HG02759 (cell line): Measurements from ENCODE around the gene CRABP1.

ENCODE experiments used
- ATAC-seq: cut with Tn5 transposase; IDR thresholded peaks from one replicate; pipeline ENCODE4 v1.9.1; 2021; ENCODE audit warnings: mild to moderate bottlenecking, moderate library complexity; ENCODE audit not compliant: unreplicated experiment

Gene CRABP1

DNA sequence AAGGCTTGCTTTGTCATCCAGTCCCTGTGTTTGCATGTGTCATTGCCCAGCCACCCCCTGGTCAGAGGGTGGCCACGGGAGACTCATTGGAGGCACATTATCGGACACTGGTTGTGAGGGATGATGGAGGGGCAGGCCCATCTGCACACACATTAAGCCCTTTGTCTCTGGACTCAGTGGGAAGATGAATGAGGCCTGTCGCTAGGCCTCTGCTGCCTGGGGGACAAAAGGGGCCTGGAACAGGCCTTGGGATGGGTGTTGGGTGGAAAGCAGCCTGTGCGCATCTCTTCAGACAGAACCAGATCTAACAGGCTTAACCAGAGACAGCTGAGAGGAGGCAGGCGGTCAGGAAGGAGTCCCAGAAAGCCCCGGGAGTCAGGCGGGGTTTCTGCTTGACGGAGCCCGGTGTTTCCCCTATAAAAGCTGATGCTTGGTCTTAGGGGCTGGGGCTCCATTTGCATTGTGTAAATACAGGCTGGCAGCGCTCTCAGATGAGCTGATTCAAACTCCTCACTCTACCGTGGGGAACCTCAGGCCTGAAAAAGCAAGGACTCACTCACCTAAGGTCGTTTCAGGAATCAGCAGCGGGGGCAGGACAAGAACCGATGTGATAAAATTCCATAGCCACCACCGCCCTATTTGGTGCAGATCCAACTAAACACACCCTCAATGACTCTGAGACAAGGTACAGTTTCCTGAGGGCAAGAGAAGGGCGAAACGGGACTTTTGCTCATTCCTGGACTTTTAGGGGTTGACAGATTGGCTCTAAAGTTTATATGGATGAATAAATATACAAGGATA is 23.7 kb upstream of the CRABP1 start:
- no peak for ATAC-seq

DNA sequence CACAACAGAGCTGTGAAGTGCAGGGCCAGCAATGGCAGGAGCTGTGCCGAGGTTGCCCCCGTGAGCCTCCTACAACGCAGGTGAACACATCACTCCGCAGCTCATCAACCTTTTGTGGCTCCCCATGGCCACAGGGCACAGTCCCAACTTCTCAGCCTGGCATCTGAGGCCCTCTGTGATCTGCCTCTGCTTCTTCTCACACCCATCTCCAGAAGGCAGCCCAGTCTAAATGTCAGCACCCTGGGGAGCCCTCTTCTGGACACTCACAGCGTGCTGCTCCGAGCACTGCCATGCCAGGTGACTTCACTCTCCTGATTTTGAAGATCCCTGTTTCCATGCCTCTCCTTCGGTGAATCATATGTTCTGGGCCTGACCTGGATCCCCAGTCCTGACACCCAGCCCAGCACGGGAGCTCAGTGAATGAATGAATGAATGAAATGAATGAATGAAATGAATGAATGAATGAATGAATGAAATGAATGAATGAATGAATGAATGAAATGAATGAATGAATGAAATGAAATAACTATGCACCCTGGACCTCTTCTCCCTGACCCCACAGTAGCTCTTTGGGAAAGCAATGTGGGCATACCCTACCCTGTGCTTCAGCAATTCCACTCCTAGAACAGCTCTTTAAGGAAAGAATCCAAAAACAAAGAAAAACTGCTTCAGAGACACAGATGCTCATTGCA is 22.9 kb upstream of the CRABP1 start:
- ATAC-seq: no peak

DNA sequence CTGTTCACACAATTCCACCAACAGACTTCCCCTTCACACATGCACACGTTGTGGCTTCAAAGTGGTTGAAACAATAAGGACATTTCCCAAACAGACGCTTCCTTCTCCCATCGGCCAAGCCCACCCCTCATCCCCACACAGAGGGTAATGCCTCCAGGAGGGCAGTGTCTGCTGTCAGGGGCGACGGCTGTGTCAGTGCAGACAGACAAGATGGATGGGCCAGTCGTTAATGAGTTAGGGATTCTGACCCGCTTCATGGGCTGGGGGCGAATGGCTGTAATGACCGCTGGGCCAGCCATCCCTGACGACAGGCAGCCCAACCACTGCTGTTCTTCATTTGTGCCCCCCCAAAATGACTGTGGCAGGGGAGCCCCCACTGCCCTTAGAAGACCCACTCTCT is 20.6 kb upstream of the CRABP1 start:
- no peak for ATAC-seq

DNA sequence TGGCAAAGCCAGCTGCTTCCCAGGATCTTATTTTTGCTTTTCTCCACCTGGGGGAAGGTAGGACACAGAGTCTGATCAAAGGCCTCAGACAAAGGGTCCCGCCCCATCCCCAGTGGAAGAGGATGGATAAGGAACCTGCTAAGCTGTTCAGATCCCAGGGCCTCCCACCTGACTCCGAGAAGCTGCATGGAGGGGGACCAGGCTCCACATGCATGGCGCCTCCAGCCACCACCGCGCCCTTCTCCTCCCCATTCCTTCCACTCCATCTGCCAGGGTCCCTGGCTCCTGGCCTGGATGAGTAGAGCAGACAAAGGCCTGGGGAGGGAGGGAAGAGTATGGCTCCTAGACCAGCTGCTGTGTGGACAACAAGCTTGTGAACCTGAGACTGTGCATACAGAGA is 20.0 kb upstream of the CRABP1 start:
- ATAC-seq: no peak

DNA sequence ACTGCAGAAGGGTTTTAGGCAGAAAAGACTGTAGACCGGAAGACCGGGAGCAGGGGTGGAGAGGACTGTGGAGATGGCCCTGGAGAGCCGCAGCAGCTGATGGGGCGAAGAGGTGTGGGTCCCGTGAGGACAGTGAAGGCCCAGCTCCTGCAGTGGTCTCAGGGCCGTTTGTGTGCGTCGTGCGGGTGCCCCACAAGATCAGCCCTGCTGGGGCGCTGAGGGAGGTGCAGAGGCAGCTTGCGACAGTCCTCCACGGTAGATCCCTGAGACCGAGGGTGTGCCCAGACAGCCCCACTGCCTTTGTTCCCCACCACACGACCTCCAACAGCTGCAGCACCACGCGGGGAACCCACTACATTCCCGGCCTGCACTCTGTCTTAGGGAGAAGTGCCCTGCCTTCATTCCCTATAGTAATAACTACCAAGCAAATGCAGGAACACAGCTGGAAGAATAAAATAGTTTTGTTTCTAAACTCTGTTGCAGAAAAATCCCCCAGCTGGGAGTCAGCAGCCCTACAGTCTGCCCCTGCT is 19.0 kb upstream of the CRABP1 start:
- no peak for ATAC-seq

DNA sequence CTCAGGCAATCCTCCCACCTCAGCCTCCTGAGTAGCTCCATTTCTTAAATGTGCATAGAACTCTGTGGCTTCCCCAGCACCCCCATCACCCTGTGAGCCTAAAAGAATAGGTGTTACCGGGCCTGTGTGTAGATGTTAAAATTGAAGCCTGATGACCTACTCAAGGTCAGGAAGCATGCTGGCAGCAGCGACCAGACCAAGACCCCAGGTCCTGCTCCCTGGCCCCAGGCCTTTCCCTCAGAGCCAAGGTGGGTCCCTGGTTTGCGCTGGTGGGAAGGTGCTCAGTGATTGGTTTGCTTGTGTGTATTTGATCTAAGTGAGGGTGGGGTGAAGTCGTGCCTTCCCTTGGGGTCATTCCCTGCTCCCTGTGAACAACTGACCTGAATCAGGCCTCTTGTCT is 18.4 kb upstream of the CRABP1 start:
- ATAC-seq: no peak

DNA sequence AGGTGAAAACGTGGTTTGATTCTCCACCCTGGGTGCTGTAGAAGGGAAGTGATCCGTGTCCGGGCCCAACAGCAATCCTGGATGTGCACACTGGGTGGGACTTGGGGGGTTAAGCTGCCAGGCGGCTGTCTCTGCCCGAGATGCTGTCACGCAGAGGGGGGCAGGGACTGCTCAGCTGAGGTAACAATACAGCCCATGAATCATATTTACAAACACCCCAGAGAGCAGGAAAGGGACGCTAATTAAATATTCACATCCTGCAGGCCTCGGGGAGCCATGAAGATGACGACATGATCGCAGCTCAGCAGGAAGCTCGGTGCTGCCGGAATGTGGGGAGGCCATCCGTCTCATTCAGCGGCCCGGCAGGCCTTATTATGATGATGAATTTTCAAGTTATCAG is 17.9 kb upstream of the CRABP1 start:
- ATAC-seq: no peak

DNA sequence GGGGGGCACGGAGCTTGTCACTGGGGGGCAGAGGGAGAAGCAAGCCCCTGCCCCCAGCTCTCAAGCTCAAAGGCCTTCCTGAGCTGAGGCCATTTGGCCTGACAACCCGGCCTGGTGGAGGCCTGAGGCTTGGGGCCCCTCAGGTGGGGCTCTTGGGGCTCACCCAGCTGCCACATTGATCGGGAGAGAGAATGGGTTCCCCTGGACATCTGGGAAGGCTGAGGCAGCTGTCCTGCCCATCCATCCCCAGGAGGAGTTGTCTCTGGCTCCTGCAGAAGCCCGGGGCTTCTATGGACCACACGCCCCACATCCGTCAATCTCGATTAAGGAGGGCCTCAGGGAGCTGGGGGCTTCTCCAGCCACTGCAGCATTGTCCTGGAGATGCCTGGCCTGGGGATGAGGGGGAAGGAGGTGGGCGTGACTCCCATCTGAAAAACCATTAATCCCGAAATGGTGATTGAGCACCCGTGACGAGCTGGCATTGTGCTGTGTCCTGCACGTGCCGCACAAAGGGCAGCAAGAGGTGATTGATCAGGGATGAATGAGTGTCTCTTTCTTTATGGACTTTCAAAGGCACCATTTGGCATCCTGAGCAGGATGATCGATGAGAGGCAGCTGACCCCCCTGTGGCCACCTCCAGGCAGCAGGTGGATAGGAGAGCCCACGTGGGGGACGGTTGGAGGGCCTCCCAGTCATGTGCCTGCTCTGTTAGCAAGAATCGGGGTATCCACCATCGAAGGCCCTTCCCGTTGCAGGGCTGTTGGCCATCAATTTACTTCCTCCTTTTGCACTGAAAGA is 17.2 kb upstream of the CRABP1 start:
- no peak for ATAC-seq

DNA sequence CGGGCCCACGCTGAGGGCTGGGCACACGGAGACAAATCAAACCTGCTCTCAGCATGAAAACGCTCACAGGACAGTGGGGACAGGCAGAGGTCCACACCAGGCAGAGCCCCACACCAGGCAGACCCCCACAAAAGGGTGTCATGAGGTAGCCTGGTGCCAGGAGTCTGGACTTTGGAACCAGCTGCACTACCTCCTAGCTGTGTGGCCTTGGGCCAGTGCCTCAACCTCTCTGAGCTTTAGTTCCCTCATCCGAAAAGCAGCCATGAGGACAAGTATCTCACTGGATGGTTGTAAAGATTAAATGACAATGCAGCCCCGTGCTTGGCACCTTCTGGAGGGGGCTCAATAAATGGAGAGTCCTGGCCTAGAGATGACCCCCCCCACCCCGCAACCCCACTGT is 16.5 kb upstream of the CRABP1 start:
- no peak for ATAC-seq

DNA sequence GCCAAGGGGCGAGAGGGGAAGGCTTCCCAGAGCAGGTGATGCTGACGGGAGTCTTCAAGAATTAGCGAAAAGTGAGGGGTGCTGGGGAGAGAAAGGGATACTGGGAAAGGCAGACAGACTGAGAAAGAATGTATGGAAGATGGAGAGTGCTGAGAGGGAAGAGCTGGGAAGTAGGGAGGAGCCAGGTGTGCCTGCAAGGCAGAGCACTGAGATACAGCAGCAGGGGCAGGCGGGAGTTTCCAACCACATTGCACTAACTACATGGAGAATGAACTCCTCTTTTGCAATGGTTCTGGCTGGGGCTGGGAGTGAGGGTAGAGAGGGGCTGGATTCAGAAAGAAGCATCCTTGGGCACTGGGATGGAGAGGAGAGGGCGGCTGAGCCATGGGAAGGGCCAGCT is 16.0 kb upstream of the CRABP1 start:
- ATAC-seq: no peak

DNA sequence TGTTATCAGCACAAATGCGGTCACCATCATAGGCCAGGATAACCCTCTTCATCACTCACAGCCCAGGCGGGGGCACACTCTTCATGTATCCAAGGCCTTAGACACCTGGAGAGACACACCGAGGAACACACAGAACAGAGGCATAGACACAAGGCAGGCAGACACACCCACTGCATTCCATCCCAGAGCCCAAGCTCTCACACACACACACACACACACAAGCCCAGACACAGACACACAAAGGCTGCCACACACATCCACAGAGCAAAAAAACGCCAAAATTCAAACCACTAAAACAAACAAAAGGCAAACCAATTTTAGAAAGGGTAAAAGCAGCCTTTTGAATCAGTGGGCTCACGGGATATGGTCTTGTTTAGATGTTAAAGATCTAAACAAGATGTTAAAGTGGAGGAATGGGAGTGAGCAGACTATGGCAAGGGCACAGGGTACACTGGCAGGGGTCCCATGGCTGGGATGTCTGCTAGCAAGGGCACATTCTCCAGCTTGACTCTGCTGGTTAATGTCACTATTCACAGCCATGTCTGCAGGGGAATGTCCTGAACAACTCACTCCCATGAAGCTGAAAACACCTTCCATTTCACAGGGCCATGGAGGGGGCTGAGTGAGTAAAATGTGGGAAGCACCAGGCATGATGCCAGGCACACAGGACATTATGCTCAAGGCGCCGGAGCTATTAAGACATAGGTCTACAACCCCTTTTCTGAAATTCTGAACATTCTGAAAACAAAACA is 14.9 kb upstream of the CRABP1 start:
- ATAC-seq: no peak

DNA sequence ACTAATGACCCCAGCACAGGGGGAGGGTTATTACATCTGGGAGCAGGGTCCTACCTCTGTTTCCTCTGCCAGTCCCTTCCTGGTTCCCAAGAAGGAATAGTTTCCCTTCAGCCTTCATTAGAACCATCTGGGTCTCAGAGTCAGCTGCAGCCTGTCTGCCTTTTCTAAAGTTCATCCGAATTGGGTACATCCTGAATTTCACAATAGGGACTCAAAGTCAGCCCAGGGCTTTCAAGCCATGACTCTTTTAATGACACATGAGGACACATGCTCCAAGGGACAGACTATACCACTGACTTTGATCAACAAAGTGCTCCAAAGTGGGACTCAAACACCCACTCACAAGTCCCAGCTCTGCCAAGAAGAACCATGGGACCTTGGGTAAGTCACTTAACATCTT is 12.7 kb upstream of the CRABP1 start:
- no peak for ATAC-seq

DNA sequence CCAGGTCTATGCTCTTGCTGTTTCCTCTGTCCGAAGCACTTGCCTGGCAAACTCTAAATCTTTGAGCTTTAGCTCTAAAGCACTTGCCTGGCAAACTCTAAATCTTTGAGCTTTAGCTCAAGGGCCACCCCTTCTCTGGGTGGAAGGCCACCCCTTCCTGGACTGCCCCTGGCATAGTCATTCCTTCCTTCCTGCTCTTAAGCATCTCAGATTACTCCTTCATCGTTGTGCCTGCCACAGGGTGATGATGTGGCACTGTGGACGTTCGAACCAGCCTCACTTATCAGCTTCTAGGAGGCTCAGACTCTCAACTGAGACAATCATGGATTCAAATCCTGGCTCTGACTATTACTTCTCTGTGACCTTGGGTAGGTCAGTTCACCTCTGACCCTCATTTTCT is 10.5 kb upstream of the CRABP1 start:
- no peak for ATAC-seq

DNA sequence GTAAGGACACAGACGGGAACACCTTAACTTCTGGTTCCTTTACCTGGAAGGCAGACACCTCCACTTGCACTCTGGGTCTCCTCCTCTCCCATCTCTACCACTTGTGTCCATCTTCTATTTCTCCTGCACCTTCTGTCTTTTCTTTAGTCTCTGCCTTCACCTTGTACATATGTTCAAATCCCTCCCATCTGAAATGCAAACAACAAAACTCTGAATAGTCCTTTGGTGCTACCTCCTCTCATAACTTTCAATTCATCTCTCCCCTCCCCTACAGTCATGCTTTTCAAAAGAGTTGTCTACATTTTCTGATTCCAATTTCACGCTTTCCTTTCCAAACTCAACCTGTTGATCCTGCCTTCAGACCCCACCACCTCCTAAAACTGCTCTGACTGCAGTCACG is 5.3 kb upstream of the CRABP1 start:
- ATAC-seq: no peak

DNA sequence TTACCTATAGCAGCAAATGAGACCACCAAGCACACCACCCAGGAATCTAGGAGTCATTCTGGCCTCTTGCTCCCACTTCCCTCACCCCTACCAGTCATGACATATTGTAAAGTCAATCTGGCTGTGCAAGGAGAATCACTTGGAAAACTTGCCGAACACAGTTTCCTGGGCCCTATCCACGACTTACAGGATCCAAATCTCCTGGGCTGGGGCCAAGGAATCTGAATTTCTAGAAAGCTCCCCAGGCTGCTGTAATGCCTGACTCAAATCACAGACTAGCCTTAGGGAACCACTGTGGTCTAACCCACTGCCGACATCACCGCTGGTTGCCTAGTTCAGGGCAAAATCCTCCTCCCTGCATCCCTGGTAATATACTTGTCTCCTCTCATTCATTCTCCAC is 4.2 kb upstream of the CRABP1 start:
- ATAC-seq: no peak

DNA sequence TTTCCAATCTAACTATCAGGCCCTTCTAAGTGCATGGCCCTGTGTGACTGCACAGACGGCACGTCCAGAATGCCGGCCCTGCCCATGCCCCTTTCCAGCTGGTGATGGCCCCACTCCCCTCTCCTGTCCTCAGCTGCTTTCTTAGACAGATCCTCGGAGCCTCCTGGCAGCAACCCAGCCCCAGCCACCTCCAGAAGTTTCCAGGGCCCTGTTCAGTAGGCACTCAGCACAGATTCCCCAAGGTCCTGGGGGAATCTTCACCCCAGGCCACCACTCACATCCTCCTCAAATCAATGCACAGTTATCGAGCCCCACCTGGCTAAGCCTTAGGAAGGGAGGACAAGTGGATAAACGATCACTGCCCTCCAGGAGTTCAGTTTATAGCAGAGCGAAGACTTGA is 1.4 kb upstream of the CRABP1 start:
- no peak for ATAC-seq

DNA sequence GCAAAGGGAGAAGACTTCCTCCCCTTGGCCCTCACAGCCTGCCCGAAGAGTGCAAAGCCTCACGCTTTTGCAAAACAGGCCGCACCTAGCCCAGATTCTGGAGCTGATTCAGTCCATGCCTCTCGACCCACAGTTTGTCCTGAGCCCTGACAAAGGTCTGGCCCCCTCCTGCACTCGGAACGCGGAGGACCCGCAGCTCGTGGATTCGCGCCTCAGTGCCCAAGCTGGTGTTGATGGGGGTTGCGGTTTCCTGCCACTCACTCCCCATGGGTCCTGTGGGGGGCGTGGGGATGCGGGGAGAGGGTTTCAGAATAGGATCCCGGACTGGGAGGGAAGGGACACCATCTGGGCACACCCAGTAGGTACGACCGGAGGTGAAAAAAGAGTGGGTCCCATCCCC is 594 bp upstream of the CRABP1 start:
- no peak for ATAC-seq

DNA sequence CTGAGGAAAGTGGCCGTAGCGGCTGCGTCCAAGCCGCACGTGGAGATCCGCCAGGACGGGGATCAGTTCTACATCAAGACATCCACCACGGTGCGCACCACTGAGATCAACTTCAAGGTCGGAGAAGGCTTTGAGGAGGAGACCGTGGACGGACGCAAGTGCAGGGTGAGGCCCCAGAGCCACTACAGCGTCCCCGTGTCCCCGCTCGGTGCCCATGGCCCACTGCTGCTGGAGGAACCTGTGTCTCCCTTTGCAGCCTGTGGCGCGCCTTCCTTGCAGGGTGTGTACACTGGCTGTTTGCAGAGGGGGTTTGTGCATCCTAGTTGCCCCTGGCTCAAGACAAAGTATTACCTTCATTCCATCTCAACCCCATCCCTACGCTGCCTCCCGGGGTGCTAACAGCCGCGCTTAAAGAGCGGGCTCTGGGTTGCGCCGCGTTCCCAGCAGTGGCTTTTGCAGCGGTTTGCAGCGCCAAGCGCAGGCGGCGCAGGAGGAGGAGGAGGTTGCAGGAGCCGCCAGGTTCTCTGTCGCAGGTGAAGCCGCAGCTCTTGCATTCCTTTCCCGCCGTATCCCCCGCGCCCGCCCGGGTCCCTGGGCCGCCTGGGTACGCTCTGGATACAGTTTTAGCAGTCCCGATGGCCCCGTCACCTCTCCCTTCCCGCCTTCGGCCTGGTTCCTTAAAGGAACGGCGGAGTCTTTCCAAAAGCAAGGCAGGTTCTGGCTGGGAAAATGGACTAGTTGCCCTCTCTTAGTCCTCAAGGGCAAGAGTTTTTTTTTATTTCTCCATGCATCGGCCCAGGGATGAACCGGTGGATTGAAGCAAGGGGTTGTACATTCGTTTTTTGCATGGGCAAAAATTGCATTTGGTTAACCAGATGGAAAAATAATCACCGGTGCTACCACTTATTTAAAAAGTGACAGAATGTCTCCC is 1.2 kb downstream of the CRABP1 start:
- no peak for ATAC-seq

DNA sequence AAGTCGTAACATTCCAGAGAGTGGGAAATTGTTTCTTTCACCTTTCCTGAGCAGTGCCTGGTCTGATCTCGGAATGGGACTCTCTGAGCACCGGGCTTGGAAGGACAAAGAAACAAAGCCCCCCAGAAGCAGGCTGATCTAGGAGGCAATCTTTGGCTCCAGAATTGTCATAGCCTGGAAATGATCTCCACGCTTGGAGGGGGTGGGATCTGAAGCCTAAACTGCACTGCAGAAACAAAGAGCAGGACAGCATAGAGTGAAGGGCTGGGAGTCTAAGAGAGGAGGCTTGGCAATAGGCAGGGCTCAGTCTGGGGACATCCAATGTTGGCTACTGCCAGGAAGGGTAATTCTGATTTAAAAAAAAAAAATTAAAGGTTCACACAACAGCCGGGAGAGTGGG is 1.9 kb downstream of the CRABP1 start:
- ATAC-seq: no peak
